GM19239 (cell line): Measurements from ENCODE around the gene SMG6.
A peak's percentile ranks its signal among the peaks of the same experiment; 100 is the strongest.
"Not testable (repeated sequence)": the region's sequence is repeated elsewhere in the genome, so short reads cannot be mapped to it uniquely, and the experiment has no call there.

Source experiments
- DNase-seq: peaks from one replicate; pipeline ENCODE4 v3.0.0; 2011; ENCODE audit warnings: low spot score; ENCODE audit not compliant: insufficient read length
- FAIRE-seq: peaks from 2 replicates; lab custom pipeline; 2011; peaks lifted over from hg19 to GRCh38; lab: Jason Lieb, UNC

SMG6 gene

DNA sequence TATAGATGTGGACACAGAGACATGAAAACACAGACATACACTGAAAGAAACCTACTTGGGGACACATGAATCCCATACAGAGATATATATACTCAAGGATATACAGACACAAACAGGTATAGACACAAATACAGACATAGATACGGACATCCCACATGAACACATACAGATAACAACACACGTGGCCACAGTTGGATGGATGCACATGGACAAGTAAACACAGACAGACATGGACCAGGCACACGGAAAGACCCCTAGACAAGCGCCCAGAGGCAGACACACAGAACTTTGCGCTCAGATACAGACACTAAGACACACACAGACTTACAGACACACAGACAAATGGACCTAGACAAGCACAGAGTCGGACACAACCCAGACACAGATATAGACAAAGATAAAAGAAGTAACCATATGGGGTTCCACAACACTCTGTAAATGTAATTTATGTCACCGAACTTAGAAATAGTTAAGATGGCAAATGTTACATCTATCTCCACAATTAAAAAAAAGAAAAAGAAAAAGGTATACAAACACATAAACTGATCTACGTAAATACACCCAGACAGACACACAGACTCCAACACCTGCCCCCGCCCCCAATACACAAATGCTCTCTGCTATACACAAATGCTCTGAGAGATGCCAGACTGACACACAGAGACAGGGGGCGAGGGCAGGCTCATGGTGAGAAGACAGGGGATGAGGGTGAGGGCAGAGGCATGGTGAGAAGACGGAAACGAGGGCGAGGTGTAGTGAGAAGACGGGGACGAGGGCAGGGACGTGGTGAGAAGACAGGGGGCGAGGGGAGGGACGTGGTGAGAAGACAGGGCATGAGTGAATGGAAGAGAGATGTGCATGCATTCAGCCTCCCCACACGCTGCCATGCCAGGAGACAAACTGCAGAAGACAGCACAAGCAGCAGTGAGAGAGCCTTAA lies 118.3 kb downstream of the SMG6 start:
- DNase-seq, result no peak
- no peak for FAIRE-seq

- no peak for DNase-seq
- FAIRE-seq, result no peak
Measured at GRCh38 chr17:2183346-2183745, 120.2 kb downstream of the SMG6 start.

DNA sequence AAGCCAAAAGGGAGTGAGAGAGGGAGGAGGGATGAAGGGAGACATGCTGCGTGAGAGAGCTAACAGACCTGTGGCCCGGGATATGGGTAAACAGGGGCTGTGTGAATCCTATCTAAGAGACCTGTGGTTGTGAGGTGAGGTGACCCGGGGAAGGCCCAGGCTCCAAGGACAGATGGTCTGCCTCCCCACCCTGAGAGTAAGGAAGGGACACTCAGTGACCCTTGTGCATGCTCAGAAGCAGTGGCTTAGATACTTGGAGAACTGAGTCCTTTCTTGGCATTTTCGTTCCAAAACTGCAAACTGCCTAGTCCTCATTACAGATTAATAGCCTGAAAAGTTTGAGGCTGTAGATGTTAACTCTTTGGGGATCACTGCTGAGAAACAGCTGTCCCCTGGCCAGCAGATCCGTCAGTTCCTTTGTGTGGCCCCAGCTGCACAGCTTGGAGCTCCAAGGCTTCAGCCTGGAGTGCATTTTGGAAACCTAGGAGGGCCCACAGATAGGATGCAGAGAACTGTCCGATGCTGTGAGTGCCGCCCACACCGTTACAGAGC lies 121.6 kb downstream of the SMG6 start:
- DNase-seq (no peak), FAIRE-seq (no peak)

- no peak for FAIRE-seq
- no peak for DNase-seq
Measured at GRCh38 chr17:2181206-2181896, 122.2 kb downstream of the SMG6 start.

DNA sequence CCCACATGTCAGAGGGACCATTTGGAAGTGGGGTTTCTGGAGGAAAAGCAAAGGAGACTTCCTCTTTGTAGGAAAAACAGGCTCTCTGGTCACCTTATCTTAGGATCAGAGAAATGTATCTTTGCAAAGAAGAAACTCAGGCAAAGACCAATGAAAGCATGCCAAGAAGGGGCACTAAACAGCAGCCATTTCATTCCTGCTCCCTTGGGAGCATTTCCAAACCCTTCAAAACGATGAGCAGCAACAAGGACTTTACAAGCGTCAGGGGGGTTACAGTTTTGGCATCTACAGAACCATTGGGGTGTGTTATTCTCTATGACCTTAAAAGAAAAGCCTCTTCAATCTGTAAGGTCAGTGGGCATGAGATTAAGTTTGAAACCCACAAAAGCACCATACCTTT lies 122.8 kb downstream of the SMG6 start:
- FAIRE-seq, result no peak
- DNase-seq, result no peak

GRCh38 chr17:2179615-2180295 lies 123.8 kb downstream of the SMG6 start:
- no peak for FAIRE-seq
- DNase-seq, result no peak

DNA sequence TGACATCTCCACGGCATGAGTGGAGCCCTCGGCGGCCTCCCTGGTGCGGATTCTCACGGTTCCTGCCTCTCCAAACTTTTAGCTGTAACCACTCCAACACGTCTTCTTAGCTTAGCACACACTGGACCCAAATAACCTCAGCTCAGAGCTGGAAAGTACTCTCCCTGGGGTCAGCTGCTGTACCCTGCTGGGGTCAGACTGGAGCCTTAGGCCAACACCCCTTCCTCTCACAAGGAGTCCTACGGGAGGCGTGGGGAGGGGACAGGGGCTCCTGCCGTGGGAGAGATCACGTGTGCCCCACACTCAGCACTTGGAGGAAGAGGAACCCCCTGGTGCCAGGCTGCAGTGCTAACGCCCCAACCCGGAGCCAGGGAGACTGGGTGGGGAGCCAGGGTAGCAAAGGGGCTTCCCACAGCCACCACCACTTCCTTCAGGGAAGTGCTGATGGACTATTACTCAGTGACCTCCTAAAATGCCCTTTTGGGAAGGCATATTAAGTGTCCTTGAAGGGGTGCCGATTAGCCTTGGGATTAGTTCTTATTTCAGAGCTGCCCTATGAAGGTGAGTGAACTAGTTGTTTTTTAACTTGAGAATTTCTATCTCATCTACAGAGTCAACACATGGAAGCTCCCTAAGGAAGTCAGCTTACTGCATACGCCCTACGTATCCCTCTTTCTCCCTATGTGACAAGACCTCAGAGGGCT lies 124.6 kb downstream of the SMG6 start:
- DNase-seq, result no peak
- no peak for FAIRE-seq

GRCh38 chr17:2177235-2177811 lies 126.3 kb downstream of the SMG6 start:
- no peak for DNase-seq

GRCh38 chr17:2176499-2177169 lies 127.0 kb downstream of the SMG6 start:
- FAIRE-seq, result no peak
- no peak for DNase-seq

More at GRCh38 chr17:2177235-2177811, 126.3 kb downstream of the SMG6 start:
- no peak for FAIRE-seq

DNA sequence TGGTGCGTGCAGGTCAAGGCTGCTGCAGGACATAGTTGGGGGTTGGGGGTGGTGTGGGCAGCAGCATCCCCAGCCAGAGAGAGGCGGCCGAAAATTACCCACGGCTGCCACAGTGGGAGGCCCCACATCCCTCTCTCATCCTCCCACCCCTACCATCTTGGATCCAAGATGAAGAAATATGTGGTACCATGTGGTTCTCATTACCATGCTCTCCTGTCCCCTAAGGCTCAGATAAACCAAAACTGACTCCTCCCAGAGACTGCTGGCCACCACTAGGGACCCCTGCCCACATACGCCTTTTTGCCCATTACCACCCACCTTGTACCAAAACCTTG lies 128.3 kb downstream of the SMG6 start:
- no peak for FAIRE-seq

DNA sequence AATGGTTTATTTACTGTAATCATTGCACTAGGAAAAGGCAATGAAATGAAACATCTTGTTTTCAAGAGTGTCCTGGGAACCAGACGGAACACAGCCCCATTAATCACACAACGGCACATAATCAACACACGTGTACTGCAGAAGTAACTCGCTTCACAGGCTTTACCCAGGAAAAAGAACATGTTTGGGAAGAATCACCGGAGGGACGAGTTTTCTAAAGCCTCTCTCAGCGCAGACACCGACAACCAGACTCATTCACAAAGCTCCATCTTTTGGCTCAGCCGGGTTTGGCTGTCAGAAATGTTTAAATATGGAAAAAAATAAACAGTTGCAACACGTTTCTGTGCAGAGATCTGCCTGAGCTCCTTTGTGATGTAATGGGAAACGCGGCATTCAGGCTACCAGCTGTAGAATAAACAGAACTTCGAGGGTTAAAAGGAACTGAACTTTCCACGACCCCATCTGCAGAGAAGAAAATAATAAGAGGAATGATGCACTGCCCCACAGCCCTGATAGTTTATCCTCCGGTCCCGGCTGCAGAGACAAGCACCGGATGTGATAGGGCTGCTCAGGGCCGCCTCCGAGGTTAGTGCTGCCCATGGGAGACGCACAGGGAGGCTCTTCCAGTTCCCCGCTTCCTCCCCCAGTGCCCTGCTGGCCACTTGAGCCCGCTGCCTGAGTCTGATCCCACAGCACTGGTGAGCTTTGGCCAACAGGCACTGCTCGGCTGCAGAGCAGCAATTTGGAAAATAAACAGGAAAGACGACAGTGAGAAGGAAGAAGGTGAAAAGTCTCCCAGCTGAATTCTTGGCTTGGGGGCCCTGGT lies 128.9 kb downstream of the SMG6 start:
- DNase-seq (no peak), FAIRE-seq (no peak)

More for the DNA sequence above, 128.3 kb downstream of the SMG6 start:
- DNase-seq, result no peak

GRCh38 chr17:2174014-2174413 lies 129.6 kb downstream of the SMG6 start:
- FAIRE-seq (no peak), DNase-seq (no peak)

DNA sequence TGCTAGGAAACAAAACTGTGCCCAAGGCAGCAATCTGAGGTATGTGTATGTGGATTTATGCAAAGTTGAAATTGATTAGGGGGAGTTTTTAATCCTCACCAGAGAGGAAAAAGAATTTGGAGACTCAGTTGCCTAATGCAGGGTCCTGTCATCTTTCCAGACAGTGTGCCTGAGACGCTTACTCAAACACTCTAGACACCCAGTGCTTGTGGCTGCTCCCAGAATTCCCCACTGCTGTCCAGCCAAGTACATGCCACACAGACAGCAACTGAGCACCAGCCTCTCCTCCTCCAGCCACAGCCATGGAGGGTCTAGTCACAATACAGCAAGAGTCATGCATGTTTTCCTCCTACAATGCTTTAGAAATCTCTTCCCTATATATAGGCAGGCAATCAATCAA lies 130.6 kb downstream of the SMG6 start:
- no peak for DNase-seq
- FAIRE-seq, result no peak

- DNase-seq (no peak), FAIRE-seq (no peak)
Measured at GRCh38 chr17:2172077-2172851, 131.3 kb downstream of the SMG6 start.

DNA sequence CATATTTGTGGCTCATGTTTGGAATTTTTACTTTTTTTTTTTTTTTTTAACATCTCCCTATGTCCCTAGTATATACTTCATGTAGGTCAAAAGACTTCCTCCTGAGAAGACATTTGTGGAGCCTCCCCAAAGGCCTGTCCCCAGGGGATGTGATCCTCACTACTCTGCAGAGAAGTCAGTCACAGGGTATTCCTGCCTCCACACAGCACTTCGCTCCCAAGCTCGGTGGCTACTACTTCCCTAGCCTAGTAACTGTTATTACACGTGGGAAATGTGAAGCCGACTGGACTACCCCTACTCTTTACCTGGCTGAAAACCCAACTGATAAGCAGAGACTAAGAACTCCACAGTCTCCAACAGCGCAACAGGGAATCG lies 131.9 kb downstream of the SMG6 start:
- FAIRE-seq (no peak), DNase-seq (no peak)

GRCh38 chr17:2170023-2170422 lies 133.6 kb downstream of the SMG6 start:
- peak; percentile 33 for FAIRE-seq
- DNase-seq, result peak; percentile 23

- not testable (repeated sequence) for FAIRE-seq, DNase-seq
Measured at GRCh38 chr17:2165723-2166122, 137.9 kb downstream of the SMG6 start.

DNA sequence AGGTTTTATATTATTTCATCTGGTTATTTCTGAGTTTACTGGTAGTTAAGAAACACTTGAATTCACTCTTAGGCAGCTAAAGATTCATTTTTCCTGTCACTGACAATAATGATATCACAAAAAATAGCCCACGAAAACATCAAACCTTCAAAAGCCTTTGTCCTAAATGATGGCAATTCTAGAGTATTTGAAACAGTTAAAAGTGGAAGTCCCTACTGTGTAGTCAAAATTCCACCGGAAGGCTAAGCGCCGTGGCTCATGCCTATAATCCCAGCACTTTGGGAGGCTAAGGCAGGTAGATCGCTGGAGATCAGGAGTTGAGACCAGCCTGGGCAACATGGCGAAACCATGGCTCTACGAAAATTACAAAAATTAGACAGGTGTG lies 145.2 kb downstream of the SMG6 start:
- FAIRE-seq, result no peak
- DNase-seq, result no peak
